ENCODE data around the gene CSMD2.

Gene CSMD2

GRCh38 chr1:33898881-33899280, 266.1 kb downstream of the CSMD2 start:
- H3K9ac ChIP-seq (ENCODE audit: low read length) = no peak overlapping the region
- H3K4me2 ChIP-seq (ENCODE audit: low read depth, low read length, poor library complexity, severe bottlenecking) = no peak overlapping the region
- H3K9me2 ChIP-seq (replicated peaks; ENCODE audit: insufficient read depth, low read length) = no peaks in the 10 kb centered on the region
- no peaks in the 10 kb centered on the region for H4K20me1 ChIP-seq (ENCODE audit: low read depth, low read length)
- TF ChIP-seq CTCF (IDR thresholded peaks at IDR 0.05; ENCODE audit: insufficient read depth, low read length, poor library complexity, severe bottlenecking) (no peak), EZH2phosphoT487 (conservative IDR thresholded peaks at IDR 0.05; ENCODE audit: low read length) (no peak)
- H3K27ac ChIP-seq (ENCODE audit: low read depth, low read length) = no peak overlapping the region
- H3K9me3 ChIP-seq (ENCODE audit: insufficient read depth, low read length) = no peaks in the 10 kb centered on the region
- no peaks in the 10 kb centered on the region for H3K27me3 ChIP-seq (ENCODE audit: low read length)
- no peaks in the 10 kb centered on the region for H3F3A ChIP-seq (ENCODE audit: insufficient read depth)
- no peaks in the 10 kb centered on the region for H3K79me2 ChIP-seq (ENCODE audit: insufficient read depth, low read length)
- H3K4me3 ChIP-seq (ENCODE audit: insufficient read depth, low read length, poor library complexity, severe bottlenecking) = no peak overlapping the region
- no peak overlapping the region for H2AFZ ChIP-seq (ENCODE audit: low read depth, low read length, severe bottlenecking)
- no peaks in the 10 kb centered on the region for H3K36me3 ChIP-seq (ENCODE audit: low read length)

- Histone ChIP-seq H3K9me3 (ENCODE audit: insufficient read depth, low read length) (no peaks in the 10 kb centered on the region), H3K79me2 (ENCODE audit: insufficient read depth, low read length) (no peaks in the 10 kb centered on the region), H2AFZ (ENCODE audit: low read depth, low read length, severe bottlenecking) (no peak overlapping the region), H3F3A (ENCODE audit: insufficient read depth) (no peaks in the 10 kb centered on the region), H3K36me3 (ENCODE audit: low read length) (no peaks in the 10 kb centered on the region), H3K4me3 (ENCODE audit: insufficient read depth, low read length, poor library complexity, severe bottlenecking) (no peak overlapping the region), H3K9ac (ENCODE audit: low read length) (no peak overlapping the region), H3K9me2 (replicated peaks; ENCODE audit: insufficient read depth, low read length) (no peaks in the 10 kb centered on the region), H3K4me2 (ENCODE audit: low read depth, low read length, poor library complexity, severe bottlenecking) (no peak overlapping the region), H3K27ac (ENCODE audit: low read depth, low read length) (no peak overlapping the region), H4K20me1 (ENCODE audit: low read depth, low read length) (no peaks in the 10 kb centered on the region), H3K27me3 (ENCODE audit: low read length) (no peaks in the 10 kb centered on the region)
- TF ChIP-seq CTCF (IDR thresholded peaks at IDR 0.05; ENCODE audit: insufficient read depth, low read length, poor library complexity, severe bottlenecking) (no peak), EZH2phosphoT487 (conservative IDR thresholded peaks at IDR 0.05; ENCODE audit: low read length) (no peak)
These were observed 266.6 kb downstream of the CSMD2 start for GRCh38 chr1:33898406-33898805.

- no peaks in the 10 kb centered on the region for H3K79me2 ChIP-seq (ENCODE audit: insufficient read depth, low read length)
- no peak overlapping the region for H3K27ac ChIP-seq (ENCODE audit: low read depth, low read length)
- no peaks in the 10 kb centered on the region for H3K9me3 ChIP-seq (ENCODE audit: insufficient read depth, low read length)
- H3K4me2 ChIP-seq (ENCODE audit: low read depth, low read length, poor library complexity, severe bottlenecking) = no peak overlapping the region
- no peaks in the 10 kb centered on the region for H3K9me2 ChIP-seq (replicated peaks; ENCODE audit: insufficient read depth, low read length)
- H3K4me3 ChIP-seq (ENCODE audit: insufficient read depth, low read length, poor library complexity, severe bottlenecking) = no peak overlapping the region
- H3K9ac ChIP-seq (ENCODE audit: low read length) = no peak overlapping the region
- H3K36me3 ChIP-seq (ENCODE audit: low read length) = no peaks in the 10 kb centered on the region
- TF ChIP-seq EZH2phosphoT487 (conservative IDR thresholded peaks at IDR 0.05; ENCODE audit: low read length) = no peak
- TF ChIP-seq CTCF (IDR thresholded peaks at IDR 0.05; ENCODE audit: insufficient read depth, low read length, poor library complexity, severe bottlenecking) = no peak
- H4K20me1 ChIP-seq (ENCODE audit: low read depth, low read length) = no peaks in the 10 kb centered on the region
- H2AFZ ChIP-seq (ENCODE audit: low read depth, low read length, severe bottlenecking) = no peak overlapping the region
- H3K27me3 ChIP-seq (ENCODE audit: low read length) = no peaks in the 10 kb centered on the region
- H3F3A ChIP-seq (ENCODE audit: insufficient read depth) = no peaks in the 10 kb centered on the region
These were observed 267.8 kb downstream of the CSMD2 start for GRCh38 chr1:33897092-33897725.
